Adipocyte (in vitro differentiated cells): Measurements from ENCODE around the gene SIL1.
A peak's percentile ranks its signal among the peaks of the same experiment; 100 is the strongest.

ENCODE experiments used
- DNase-seq: peaks from one replicate; pipeline ENCODE4 v3.0.0-alpha.2; 2015; ENCODE audit warnings: low read depth
- H3K27me3 ChIP-seq: replicated peaks from 2 replicates; pipeline ENCODE4 v1.7.0; 2013; ENCODE audit warnings: mild to moderate bottlenecking, low read length, moderate library complexity; ENCODE audit not compliant: control insufficient read depth, insufficient read depth
- H3K36me3 ChIP-seq: 2 replicates; pipeline ENCODE4 v1.7.0; 2013; ENCODE audit warnings: low read length, mild to moderate bottlenecking, moderate library complexity; ENCODE audit not compliant: control insufficient read depth, insufficient read depth, severe bottlenecking
- H3K4me1 ChIP-seq: 2 replicates; pipeline ENCODE4 v1.7.0; 2013; ENCODE audit warnings: mild to moderate bottlenecking, low read length, moderate library complexity; ENCODE audit not compliant: control insufficient read depth, insufficient read depth
- H3K4me3 ChIP-seq: 2 replicates; pipeline ENCODE4 v1.7.0; 2013; ENCODE audit warnings: mild to moderate bottlenecking, low read length, moderate library complexity
- H3K9ac ChIP-seq: 2 replicates; pipeline ENCODE4 v1.7.0; 2013; ENCODE audit warnings: mild to moderate bottlenecking, low read length, moderate library complexity
- H3K9me3 ChIP-seq: 2 replicates; pipeline ENCODE4 v1.7.0; 2013; ENCODE audit warnings: mild to moderate bottlenecking, low read length, moderate library complexity; ENCODE audit not compliant: control insufficient read depth

Gene SIL1

DNA sequence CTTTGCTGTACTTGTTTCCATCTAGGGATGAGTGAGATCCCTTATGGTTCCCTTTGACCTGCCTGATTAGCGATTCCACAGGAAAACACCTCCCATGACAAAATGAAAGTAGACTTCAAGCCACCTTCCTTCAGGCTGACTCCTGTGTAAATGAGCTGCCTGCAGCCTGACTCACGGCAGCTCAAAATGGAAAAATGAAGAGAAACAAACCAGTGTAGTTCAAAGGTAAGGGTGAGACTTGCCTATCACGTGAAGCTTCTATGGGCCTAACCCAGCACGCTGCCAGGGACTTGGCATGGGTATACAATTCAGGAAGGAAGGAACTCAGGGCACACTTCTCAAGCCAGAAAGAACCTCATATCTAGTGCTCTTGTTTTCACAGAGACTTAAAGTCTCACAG lies 212.9 kb downstream of the SIL1 start:
- no peaks in the 10 kb centered on the region for H3K27me3 ChIP-seq
- H3K9me3 ChIP-seq: no peaks in the 10 kb centered on the region
- no peak overlapping the region for H3K4me3 ChIP-seq
- no peak overlapping the region for H3K9ac ChIP-seq
- H3K36me3 ChIP-seq: no peaks in the 10 kb centered on the region
- H3K4me1 ChIP-seq: peaks cover 15% of the 10 kb centered on the region
- DNase-seq: no peak

DNA sequence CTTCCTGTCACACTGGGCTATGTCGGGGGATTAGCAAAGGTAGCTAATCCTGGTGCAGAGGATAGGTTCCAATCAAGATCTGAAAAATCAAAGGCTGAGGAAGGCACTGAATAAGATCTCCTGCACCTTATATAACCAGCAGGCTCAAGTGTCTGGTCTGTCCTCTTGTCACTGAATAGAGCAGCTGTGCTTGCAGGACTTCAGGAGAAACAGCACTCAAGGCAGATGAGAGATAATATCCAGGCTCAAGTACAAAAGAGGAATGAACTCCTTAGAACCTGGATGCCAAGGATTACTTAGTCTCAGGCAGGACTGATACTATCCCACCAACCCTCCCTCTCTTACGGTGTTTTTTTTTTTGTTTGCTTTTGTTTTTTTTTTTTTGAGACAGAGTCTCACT lies 214.2 kb downstream of the SIL1 start:
- no peaks in the 10 kb centered on the region for H3K9me3 ChIP-seq
- H3K4me1 ChIP-seq: peaks cover 8% of the 10 kb centered on the region
- no peak overlapping the region for H3K4me3 ChIP-seq
- no peak for DNase-seq
- no peaks in the 10 kb centered on the region for H3K27me3 ChIP-seq
- no peaks in the 10 kb centered on the region for H3K36me3 ChIP-seq
- H3K9ac ChIP-seq: no peak overlapping the region

DNA sequence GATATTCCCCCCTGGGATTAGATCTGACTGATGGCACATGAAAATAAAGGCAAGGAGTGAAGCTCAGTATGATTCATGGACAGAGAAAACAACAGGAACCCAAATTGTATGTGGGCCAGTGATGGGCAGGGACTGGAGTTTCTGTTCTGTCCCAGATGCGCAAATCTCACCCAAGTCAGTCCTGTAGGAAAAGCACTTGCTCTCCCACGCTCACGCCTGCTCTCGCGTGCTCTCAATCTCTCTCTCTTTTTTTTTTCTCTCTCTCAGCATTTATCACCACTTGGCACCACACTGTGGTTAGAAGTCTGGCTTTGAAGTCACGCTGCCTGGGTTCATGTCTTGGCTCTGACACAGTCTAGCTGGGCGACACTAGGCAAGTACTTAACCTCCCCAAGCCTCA lies 216.6 kb downstream of the SIL1 start:
- Histone ChIP-seq H3K4me1 (peaks cover 12% of the 10 kb centered on the region), H3K36me3 (no peaks in the 10 kb centered on the region), H3K9ac (no peak overlapping the region), H3K27me3 (no peaks in the 10 kb centered on the region), H3K4me3 (no peak overlapping the region), H3K9me3 (no peaks in the 10 kb centered on the region)
- DNase-seq: no peak

DNA sequence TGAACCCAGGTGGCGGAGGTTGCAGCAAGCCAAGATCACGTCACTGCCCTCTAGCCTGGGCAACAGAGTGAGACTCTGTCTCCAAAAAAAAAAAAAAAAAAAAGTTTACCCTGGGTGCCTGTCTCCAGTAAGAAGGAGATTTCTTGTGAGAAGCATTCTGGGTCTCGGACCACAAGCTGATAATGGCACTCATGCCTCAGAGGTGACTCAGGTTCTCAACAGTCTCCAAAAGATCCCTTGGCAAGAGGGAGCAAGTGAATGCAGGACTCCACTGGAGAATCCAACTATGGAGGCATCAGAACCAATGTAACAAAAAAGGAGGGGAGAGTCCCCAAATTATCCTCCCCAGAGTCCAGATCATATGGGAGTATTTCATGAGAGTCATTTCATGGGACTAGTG lies 217.0 kb downstream of the SIL1 start:
- Histone ChIP-seq H3K4me1 (peaks cover 12% of the 10 kb centered on the region), H3K36me3 (no peaks in the 10 kb centered on the region), H3K4me3 (no peak overlapping the region), H3K9ac (no peak overlapping the region), H3K27me3 (no peaks in the 10 kb centered on the region), H3K9me3 (no peaks in the 10 kb centered on the region)
- DNase-seq: peak; percentile 19

DNA sequence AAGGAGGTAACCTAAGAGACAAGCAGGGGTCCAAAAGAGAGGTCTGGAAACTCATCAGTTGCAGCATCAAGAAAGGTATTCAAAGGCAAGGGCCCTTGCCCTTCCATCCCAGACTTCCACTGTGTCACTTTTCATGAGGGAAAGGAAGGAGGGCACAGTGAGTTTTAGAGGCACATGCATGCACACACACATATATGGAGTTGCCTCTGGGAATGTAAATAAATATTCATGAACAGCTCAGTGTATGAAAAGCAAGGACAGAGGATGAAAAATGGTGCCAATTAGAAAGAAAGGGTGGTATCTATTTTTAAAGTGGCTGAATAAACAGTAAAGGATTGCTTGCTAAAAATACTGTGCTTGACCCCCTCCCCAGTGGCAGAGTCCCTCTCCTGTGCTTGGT lies 217.7 kb downstream of the SIL1 start:
- no peaks in the 10 kb centered on the region for H3K9me3 ChIP-seq
- no peak overlapping the region for H3K4me3 ChIP-seq

DNA sequence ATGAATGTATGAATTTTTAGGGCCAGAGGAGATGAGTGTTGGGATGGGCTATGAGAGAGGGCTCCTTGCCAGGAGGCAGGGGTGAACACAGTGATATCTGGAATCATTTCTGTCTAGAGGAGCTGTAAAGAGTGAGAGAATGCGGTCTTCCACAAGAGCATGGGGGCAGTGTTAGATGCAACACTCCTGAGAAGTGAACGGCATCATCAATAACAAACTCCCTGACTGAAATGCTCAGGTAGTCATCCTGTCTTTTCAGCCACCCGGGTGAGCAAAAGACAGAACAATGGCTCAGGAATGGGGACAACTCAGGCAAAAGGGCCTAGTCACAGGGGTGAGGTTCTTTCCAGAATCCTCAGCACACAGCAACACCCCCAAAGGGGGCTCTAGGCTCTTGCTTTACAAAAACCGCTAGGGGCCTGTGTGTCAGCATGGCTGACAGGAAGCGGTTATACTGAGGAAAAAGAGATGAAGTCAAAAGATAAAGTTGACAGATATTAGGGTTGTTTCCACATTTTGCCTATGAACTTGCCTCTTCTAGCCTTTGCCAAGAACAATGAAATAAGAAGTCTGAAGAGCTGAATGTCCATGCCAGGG lies 218.4 kb downstream of the SIL1 start:
- Histone ChIP-seq H3K27me3 (no peaks in the 10 kb centered on the region), H3K36me3 (no peaks in the 10 kb centered on the region), H3K4me3 (no peak overlapping the region), H3K4me1 (peaks cover 21% of the 10 kb centered on the region), H3K9ac (no peak overlapping the region), H3K9me3 (no peaks in the 10 kb centered on the region)
- DNase-seq: no peak

More for the DNA sequence above, 217.7 kb downstream of the SIL1 start:
- DNase-seq: no peak
- H3K4me1 ChIP-seq: peaks cover 15% of the 10 kb centered on the region
- no peaks in the 10 kb centered on the region for H3K27me3 ChIP-seq
- no peaks in the 10 kb centered on the region for H3K36me3 ChIP-seq
- no peak overlapping the region for H3K9ac ChIP-seq

DNA sequence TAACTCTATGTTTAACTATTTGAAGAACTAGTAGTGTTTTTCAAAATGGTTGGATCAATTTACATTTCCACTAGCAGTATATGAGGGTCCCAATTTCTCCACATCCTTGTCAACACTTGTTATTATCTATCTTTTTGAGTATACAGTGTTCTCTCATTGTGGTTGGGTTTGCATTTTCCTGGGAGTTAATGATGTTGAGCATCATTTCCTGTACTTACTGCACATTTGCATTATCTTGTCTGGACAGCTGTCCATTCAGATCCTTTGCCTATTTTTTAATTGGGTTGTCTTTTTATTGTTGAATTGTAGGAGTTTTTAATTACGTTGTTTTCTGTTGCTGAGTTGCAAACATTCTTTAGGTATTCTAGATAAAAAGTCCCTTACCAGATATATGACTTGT lies 219.6 kb downstream of the SIL1 start:
- H3K9me3 ChIP-seq: no peaks in the 10 kb centered on the region
- H3K9ac ChIP-seq: no peak overlapping the region
- no peak for DNase-seq
- H3K4me3 ChIP-seq: no peak overlapping the region
- peaks cover 33% of the 10 kb centered on the region for H3K4me1 ChIP-seq
- no peaks in the 10 kb centered on the region for H3K27me3 ChIP-seq
- no peaks in the 10 kb centered on the region for H3K36me3 ChIP-seq

DNA sequence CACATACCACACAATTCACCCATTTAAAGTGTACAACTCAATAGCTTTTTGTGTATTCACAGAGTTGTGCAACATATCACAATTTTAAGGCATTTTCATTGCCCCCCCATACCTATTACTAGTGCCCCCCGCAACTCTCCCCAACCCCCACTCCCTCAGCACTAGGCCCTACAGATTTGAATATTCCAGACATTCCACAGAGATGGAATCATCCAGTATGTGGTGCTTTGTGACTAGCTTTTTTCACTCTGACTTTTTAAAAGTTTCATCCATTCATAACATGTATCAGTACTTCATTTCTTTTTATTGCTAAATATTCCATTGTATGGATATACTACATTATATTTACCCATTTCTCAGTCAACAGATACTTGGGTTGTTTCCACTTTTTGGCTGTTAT lies 220.1 kb downstream of the SIL1 start:
- H3K36me3 ChIP-seq: no peaks in the 10 kb centered on the region
- peak; percentile 13 for DNase-seq
- H3K9ac ChIP-seq: no peak overlapping the region
- H3K9me3 ChIP-seq: no peaks in the 10 kb centered on the region
- H3K4me3 ChIP-seq: no peak overlapping the region
- peaks cover 37% of the 10 kb centered on the region for H3K4me1 ChIP-seq
- no peaks in the 10 kb centered on the region for H3K27me3 ChIP-seq

DNA sequence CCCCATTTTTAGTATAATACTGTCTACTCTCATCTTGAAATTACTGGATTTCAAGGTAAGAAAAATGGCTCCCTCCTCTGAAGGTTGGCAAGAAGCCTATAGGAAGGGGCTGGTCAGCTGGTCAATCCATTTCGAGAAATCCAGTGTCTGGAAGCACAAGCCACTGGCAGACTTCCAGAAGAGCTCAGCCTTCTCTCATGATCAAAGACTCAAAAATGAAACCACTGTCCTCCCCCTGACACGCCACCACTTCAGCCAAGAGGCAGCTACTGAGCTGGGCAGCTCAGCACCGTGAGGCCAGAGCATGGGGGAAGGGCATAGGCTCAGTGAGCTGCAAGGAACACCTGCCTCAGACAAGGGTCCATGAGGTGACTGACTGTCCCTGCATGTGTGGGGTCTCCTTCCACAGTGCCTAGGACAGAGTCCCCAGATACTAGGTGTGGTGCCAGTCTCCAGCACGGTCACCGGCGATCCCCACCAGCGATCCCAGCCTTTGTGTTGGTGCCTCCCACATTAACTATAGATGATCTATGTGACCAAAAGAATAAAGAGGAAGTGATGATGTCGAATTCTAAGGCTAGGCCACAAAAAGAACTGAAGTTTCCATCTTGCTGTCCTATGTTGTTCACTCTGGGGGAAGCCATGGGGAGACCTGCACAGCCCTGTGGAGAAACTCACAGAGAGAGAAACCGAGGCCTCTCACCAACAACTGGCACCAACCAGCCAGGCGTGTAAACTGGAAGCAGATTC lies 222.9 kb downstream of the SIL1 start:
- H3K4me1 ChIP-seq: peaks cover 43% of the 10 kb centered on the region

DNA sequence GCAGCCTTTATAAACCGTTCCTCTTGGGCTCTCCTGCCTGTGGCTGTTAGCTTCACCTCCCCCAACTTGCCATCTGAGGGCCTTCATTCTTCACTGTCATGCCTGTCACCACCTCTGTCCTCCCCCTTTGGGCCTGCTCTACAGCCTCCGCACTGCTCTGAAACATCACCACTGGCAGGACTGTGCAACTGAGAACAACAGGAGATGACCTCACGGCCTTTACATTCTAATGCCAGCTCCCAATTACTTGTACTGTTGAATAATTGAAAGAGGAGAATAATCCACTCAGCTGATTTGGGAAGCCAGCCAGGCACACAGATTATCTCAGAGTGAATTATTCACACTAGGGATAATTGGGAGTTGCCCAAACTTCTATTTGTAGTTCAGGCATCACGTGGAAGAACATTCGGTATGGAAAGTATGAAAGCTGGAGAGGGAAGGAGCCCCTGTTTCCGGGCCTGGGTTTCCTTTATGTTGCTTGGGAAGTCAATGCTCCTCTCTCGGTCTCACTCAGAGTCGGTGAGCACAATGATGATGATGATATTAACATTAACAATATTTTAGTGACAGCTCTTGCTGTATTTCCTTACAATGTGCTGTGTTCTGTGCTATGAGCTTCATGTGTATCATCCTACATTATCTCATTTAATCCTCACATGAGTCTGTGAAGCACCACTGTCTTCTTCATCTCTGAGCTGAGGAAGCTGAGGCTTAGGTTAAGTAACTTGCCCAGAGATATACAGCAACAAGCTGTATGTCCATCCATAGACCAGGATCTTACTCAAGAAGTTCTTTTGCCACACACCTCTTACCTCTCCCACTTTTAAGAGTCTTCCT lies 223.7 kb downstream of the SIL1 start:
- DNase-seq: no peak
- Histone ChIP-seq H3K27me3 (no peaks in the 10 kb centered on the region), H3K9ac (peak overlapping the region; percentile 42), H3K4me3 (peak overlapping the region; percentile 19), H3K36me3 (no peaks in the 10 kb centered on the region), H3K4me1 (peaks cover 43% of the 10 kb centered on the region), H3K9me3 (no peaks in the 10 kb centered on the region)

More for the DNA sequence above, 222.9 kb downstream of the SIL1 start:
- Histone ChIP-seq H3K9me3 (no peaks in the 10 kb centered on the region), H3K27me3 (no peaks in the 10 kb centered on the region), H3K36me3 (no peaks in the 10 kb centered on the region), H3K4me3 (peak overlapping the region; percentile 19), H3K9ac (peak overlapping the region; percentile 35)
- peak; percentile 6 for DNase-seq

DNA sequence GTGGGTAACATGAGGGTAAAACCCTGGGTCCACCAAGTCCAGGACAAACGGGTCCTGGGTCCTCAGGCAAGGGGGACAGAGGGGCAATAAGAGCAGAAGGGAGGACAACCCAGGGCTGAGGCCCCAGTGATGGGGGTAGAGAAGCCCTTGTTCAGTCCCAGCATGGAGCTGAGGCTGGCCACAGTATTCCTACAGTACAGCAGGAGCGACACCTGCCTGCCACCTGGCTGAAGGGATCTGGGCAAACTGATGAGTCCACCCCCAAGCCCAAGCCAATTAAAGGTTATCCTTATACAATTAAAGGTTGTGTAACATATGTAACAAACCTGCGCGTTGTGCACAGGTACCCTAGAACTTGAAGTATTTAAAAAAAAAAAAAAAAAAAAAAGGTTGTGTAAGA lies 225.3 kb downstream of the SIL1 start:
- Histone ChIP-seq H3K36me3 (no peaks in the 10 kb centered on the region), H3K9me3 (no peaks in the 10 kb centered on the region), H3K4me3 (no peak overlapping the region), H3K9ac (no peak overlapping the region), H3K27me3 (no peaks in the 10 kb centered on the region), H3K4me1 (peaks cover 39% of the 10 kb centered on the region)
- no peak for DNase-seq
